RWPE2 (cell line): ENCODE measurements around the gene USP8.
A peak's percentile ranks its signal among the peaks of the same experiment; 100 is the strongest.

Experiments used
- ATAC-seq: fragments of 200-7000 bp; cut with Tn5 transposase; 3 replicates; pipeline ENCODE4 v1.9.1; 2021; ENCODE audit warnings: low read depth
- DNase-seq: peaks from one replicate; pipeline ENCODE4 v3.0.0-alpha.2; 2020; ENCODE audit warnings: low spot score
- H3K27ac ChIP-seq: fragments of 450-650 bp; 2 replicates; pipeline ENCODE4 v1.5.1; 2017; ENCODE audit warnings: mild to moderate bottlenecking; ENCODE audit not compliant: poor library complexity, severe bottlenecking
- H3K27me3 ChIP-seq: fragments of 250-450 bp; sonication (Bioruptor Pico); 2 replicates; pipeline ENCODE4 v1.5.1; 2021; ENCODE audit warnings: mild to moderate bottlenecking, moderate library complexity; ENCODE audit not compliant: insufficient read depth, poor library complexity, severe bottlenecking
- H3K36me3 ChIP-seq: fragments of 250-450 bp; sonication (Bioruptor Pico); 2 replicates; pipeline ENCODE4 v1.5.1; 2020; ENCODE audit warnings: low read depth, mild to moderate bottlenecking, moderate library complexity
- H3K4me1 ChIP-seq: fragments of 250-450 bp; sonication (Bioruptor Pico); 2 replicates; pipeline ENCODE4 v1.5.1; 2021; ENCODE audit warnings: mild to moderate bottlenecking, moderate library complexity; ENCODE audit not compliant: insufficient read depth, poor library complexity, severe bottlenecking
- H3K4me3 ChIP-seq: fragments of 250-450 bp; sonication (Bioruptor Pico); 2 replicates; pipeline ENCODE4 v1.5.1; 2021; ENCODE audit warnings: mild to moderate bottlenecking, moderate library complexity; ENCODE audit not compliant: severe bottlenecking
- H3K9me3 ChIP-seq: fragments of 250-450 bp; sonication (Bioruptor Pico); 2 replicates; pipeline ENCODE4 v1.5.1; 2021; ENCODE audit warnings: mild to moderate bottlenecking, moderate library complexity; ENCODE audit not compliant: severe bottlenecking
- TF ChIP-seq, protein P1 (sequence below): fragments of 450-650 bp; IDR thresholded peaks from one replicate; pipeline ENCODE4 v1.5.1; 2017; ENCODE audit warnings: mild to moderate bottlenecking, moderate library complexity; ENCODE audit not compliant: poor library complexity, severe bottlenecking

USP8 gene

DNA sequence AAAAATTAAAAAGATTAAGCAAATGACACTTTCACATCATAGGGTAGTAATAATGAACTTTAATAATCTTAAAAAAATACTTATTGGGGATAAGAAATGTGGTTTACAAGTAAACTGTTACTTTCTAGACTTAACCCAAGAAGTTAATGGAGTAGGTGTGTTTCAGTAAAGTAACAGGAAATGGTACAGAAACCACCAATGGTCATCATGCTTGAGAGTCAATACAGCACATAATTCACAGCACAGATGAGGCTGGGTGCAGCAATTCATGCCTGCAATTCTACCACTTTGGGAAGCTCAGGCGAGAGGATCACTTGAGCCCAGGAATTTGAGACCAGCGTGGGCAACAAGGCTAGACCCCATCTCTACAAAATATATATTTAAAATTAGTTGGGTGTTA is 133.8 kb downstream of the USP8 start:
- Histone ChIP-seq H3K4me3 (no peak overlapping the region), H3K36me3 (peaks cover 53% of the 10 kb centered on the region), H3K9me3 (no peaks in the 10 kb centered on the region), H3K27me3 (no peaks in the 10 kb centered on the region), H3K27ac (no peak overlapping the region), H3K4me1 (no peaks in the 10 kb centered on the region)
- TF ChIP-seq, protein P1, sequence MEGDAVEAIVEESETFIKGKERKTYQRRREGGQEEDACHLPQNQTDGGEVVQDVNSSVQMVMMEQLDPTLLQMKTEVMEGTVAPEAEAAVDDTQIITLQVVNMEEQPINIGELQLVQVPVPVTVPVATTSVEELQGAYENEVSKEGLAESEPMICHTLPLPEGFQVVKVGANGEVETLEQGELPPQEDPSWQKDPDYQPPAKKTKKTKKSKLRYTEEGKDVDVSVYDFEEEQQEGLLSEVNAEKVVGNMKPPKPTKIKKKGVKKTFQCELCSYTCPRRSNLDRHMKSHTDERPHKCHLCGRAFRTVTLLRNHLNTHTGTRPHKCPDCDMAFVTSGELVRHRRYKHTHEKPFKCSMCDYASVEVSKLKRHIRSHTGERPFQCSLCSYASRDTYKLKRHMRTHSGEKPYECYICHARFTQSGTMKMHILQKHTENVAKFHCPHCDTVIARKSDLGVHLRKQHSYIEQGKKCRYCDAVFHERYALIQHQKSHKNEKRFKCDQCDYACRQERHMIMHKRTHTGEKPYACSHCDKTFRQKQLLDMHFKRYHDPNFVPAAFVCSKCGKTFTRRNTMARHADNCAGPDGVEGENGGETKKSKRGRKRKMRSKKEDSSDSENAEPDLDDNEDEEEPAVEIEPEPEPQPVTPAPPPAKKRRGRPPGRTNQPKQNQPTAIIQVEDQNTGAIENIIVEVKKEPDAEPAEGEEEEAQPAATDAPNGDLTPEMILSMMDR: no peak
- DNase-seq (no peak), ATAC-seq (no peak)

DNA sequence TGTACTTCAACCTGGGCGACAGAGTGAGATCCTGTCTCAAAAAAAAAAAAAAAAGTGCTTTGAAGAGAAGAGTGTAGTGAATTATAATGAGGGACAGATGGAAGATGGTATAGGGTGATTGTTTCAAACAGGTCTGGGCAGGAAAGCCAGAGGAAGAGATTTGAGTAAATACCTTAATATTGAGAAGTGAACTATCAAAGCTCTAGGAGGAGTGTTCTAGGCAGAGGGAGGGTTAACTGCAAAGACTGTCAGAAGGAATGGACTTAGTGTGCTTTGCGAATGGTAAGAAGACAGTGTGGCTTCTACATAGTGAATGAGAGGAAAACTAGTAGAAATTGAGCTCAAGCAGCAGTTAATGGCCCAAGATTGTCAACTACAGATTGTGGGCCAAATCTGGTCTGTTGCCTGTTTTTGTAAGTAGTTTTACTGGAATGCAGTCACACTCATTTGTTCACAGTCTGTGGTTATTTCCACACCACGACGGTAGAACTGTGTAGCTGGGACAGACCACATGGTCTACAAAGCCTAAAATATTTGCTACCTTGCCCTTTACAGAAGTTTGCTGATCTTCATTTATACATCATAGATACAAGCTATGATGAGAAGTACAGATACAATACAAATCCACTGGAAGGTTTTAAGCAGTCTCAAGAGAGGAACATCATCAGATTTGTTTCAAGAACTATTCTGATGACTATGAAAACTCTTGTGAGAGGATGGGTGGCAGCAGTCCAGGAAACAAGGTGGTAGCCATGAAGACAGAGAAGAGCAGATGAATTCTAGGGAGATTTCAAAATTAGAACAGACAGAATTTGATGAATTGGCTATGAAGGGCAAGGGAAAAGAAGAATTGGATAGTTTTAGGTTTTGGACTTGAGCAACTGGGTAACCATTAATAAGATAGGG is 138.8 kb downstream of the USP8 start:
- DNase-seq (no peak), ATAC-seq (peak; percentile 33; the same call in 2 of the 3 replicates)
- Histone ChIP-seq H3K27ac (no peak overlapping the region), H3K4me3 (no peak overlapping the region), H3K36me3 (peaks cover 86% of the 10 kb centered on the region), H3K27me3 (no peaks in the 10 kb centered on the region), H3K4me1 (no peaks in the 10 kb centered on the region), H3K9me3 (no peaks in the 10 kb centered on the region)
- TF ChIP-seq, protein P1: no peak

DNA sequence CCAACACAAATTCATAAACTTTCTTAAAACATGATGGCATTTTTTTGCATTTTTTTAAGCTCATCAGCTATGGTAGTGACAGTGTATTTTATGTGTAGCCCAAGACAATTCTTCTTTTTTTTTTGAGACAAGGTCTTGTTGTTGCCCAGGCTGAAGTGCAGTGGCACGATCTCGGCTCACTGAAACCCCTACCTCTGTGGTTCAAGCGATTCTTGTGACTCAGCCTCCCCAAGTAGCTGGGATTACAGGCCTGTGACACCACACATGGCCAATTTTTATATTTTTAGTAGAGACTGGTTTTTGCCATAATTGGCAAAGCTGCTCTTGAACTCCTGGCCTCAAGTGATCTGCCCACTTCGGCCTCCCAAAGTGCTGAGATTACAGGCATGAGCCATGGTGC is 139.6 kb downstream of the USP8 start:
- no peak for ATAC-seq
- Histone ChIP-seq H3K27ac (no peak overlapping the region), H3K36me3 (peaks cover 86% of the 10 kb centered on the region), H3K4me3 (no peak overlapping the region), H3K4me1 (no peaks in the 10 kb centered on the region), H3K9me3 (no peaks in the 10 kb centered on the region), H3K27me3 (no peaks in the 10 kb centered on the region)
- TF ChIP-seq, protein P1: no peak
- DNase-seq: no peak
